ENCODE data around the gene RAB20. TPM values are rescaled to one million over a fixed set of nuclear protein-coding genes. Genes with fewer than 3 reads are reported as not detected.
A peak's percentile ranks its signal among the peaks of the same experiment; 100 is the strongest.

Gene RAB20
- total and polyA plus RNA-seq, 4 donors: 35.8 to 118 (median 45.4) TPM

- no peak for ATAC-seq (ENCODE audit: insufficient read depth, low FRiP score)
- 80 to 81% methylated on average over 15 of the region's 16 CpGs for WGBS, 2 donors
- Histone ChIP-seq H3K27me3 (ENCODE audit: control insufficient read depth in 3 of 3, insufficient read depth in 3 of 3, low read length in 2 of 3) (no peaks in the 10 kb centered on the region), H3K4me1 (ENCODE audit: control insufficient read depth in 5 of 5, insufficient read depth in 5 of 5, low read length in 5 of 5) (peaks cover 0 to 21% (median 10%) of the 10 kb centered on the region in 5 donors), H3K27ac (ENCODE audit: low read depth in 1 of 2, low read length in 1 of 2) (peak overlapping the region in 1 of 2 donors; percentile 79), H3K4me3 (no peak overlapping the region), H3K9ac (ENCODE audit: insufficient read depth in 1 of 2, low read length in 2 of 2) (no peak overlapping the region), H3K36me3 (ENCODE audit: control insufficient read depth in 4 of 4, insufficient read depth in 4 of 4, low read length in 4 of 4) (peaks cover 0 to 8% (median 1%) of the 10 kb centered on the region in 4 donors), H3K9me3 (ENCODE audit: control insufficient read depth in 4 of 4, insufficient read depth in 3 of 4, low read length in 3 of 4) (no peaks in the 10 kb centered on the region)
- no peak for TF ChIP-seq CTCF (IDR thresholded peaks at IDR 0.05; ENCODE audit: control extremely low read depth, extremely low read depth)
- no peak for DNase-seq
Observed at GRCh38 chr13:110554946-110555345, 6.6 kb downstream of the RAB20 start.

DNA sequence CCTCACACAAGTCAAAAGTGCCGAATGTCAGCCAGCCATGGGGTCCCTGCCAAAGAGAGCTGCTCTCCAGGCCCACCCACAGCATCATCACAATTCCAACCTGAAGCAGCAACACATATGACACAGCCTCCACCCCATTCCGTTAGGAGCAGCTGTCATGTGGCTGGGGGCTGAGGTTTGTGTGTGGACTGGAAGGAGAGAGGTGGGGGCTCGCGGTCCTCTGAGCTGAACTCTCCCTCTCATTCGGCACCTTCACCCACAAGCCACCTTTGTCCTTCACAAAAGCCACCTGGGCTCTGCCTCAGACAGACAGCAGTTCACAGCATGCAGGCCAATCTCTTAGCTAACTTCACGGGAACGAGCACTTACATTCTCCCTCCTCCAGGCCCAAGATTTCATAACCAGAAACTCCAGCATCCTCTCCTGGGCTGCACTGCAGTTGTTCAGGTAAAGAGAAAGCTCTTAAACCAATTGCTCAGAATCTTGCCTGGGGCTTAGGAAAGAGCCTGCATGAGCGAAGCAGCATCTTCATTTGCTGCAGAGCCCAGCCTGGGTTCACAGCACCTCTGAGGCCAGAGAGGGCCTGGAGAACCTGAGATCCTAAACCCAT lies 7.2 kb downstream of the RAB20 start:
- Histone ChIP-seq H3K27ac (ENCODE audit: low read depth in 1 of 2, low read length in 1 of 2) (peak overlapping the region in 1 of 2 donors; percentile 57), H3K36me3 (ENCODE audit: control insufficient read depth in 4 of 4, insufficient read depth in 4 of 4, low read length in 4 of 4) (peaks cover 0 to 8% (median 1%) of the 10 kb centered on the region in 4 donors), H3K9ac (ENCODE audit: insufficient read depth in 1 of 2, low read length in 2 of 2) (no peak overlapping the region), H3K4me3 (no peak overlapping the region), H3K4me1 (ENCODE audit: control insufficient read depth in 5 of 5, insufficient read depth in 5 of 5, low read length in 5 of 5) (peaks cover 0 to 21% (median 4%) of the 10 kb centered on the region in 5 donors), H3K9me3 (ENCODE audit: control insufficient read depth in 4 of 4, insufficient read depth in 3 of 4, low read length in 3 of 4) (no peaks in the 10 kb centered on the region), H3K27me3 (ENCODE audit: control insufficient read depth in 3 of 3, insufficient read depth in 3 of 3, low read length in 2 of 3) (no peaks in the 10 kb centered on the region)
- ATAC-seq (ENCODE audit: insufficient read depth, low FRiP score) (no peak), DNase-seq (no peak)
- no peak for TF ChIP-seq CTCF (IDR thresholded peaks at IDR 0.05; ENCODE audit: control extremely low read depth, extremely low read depth)
- 76 to 90% methylated on average over 8 of the region's 8 CpGs for WGBS, 2 donors

DNA sequence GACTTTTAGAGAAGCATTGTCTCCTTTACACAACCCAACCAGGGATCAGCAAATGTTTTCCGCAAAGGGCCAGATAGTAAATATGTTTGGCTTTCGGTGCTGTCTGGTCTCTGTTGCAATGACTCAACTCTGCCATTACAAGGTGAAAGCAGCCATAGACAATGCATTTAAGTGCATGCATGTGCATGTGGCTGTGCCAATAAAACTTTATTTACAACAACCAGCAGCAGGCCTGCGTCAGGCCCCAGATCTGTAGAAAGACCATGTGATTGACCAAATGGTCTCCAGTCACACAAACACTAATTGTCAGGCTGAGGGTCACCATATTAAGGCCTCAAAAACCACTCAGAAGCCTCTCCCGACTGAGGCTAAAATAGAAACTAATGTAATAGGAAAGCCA lies 8.1 kb downstream of the RAB20 start:
- DNase-seq: no peak
- ATAC-seq (ENCODE audit: insufficient read depth, low FRiP score): no peak
- H3K9me3 ChIP-seq (ENCODE audit: control insufficient read depth in 4 of 4, insufficient read depth in 3 of 4, low read length in 3 of 4): no peaks in the 10 kb centered on the region
- H3K9ac ChIP-seq (ENCODE audit: insufficient read depth in 1 of 2, low read length in 2 of 2): no peak overlapping the region
- no peak overlapping the region for H3K27ac ChIP-seq (ENCODE audit: low read depth in 1 of 2, low read length in 1 of 2)
- TF ChIP-seq CTCF (IDR thresholded peaks at IDR 0.05; ENCODE audit: control extremely low read depth, extremely low read depth): no peak
- WGBS, 2 donors: 73% methylated on average over 4 of the region's 4 CpGs
- H3K27me3 ChIP-seq (ENCODE audit: control insufficient read depth in 3 of 3, insufficient read depth in 3 of 3, low read length in 2 of 3): no peaks in the 10 kb centered on the region
- peaks cover 0 to 8% (median 1%) of the 10 kb centered on the region in 4 donors for H3K36me3 ChIP-seq (ENCODE audit: control insufficient read depth in 4 of 4, insufficient read depth in 4 of 4, low read length in 4 of 4)
- peaks cover 0 to 17% (median 0%) of the 10 kb centered on the region in 5 donors for H3K4me1 ChIP-seq (ENCODE audit: control insufficient read depth in 5 of 5, insufficient read depth in 5 of 5, low read length in 5 of 5)
- no peak overlapping the region for H3K4me3 ChIP-seq

DNA sequence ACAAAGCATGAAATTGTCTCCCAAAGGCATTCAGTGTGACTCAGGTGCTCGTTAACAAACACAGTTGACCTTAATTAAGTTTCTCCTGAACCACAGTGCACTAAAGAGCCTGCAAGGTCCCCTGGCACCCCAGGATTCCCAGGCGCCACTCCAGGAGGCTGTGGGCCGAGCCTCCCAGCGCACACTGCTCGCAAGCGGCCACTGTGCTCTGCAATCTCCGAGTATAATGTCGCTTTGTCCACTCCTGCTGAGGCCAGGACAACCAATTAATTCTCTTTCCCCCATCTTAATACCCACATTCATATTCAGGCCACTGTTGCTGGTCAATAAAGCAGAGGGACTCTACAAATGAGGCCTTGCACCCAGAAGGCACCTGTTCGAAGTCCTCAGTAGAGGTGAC lies 8.8 kb downstream of the RAB20 start:
- 96% methylated on average over 9 of the region's 9 CpGs for WGBS, 2 donors
- Histone ChIP-seq H3K36me3 (ENCODE audit: control insufficient read depth in 4 of 4, insufficient read depth in 4 of 4, low read length in 4 of 4) (peaks cover 0 to 8% (median 1%) of the 10 kb centered on the region in 4 donors), H3K9ac (ENCODE audit: insufficient read depth in 1 of 2, low read length in 2 of 2) (no peak overlapping the region), H3K9me3 (ENCODE audit: control insufficient read depth in 4 of 4, insufficient read depth in 3 of 4, low read length in 3 of 4) (no peaks in the 10 kb centered on the region), H3K4me3 (no peak overlapping the region), H3K27ac (ENCODE audit: low read depth in 1 of 2, low read length in 1 of 2) (no peak overlapping the region), H3K27me3 (ENCODE audit: control insufficient read depth in 3 of 3, insufficient read depth in 3 of 3, low read length in 2 of 3) (no peaks in the 10 kb centered on the region), H3K4me1 (ENCODE audit: control insufficient read depth in 5 of 5, insufficient read depth in 5 of 5, low read length in 5 of 5) (peaks cover 0 to 17% (median 0%) of the 10 kb centered on the region in 5 donors)
- ATAC-seq (ENCODE audit: insufficient read depth, low FRiP score) (no peak), DNase-seq (no peak)
- TF ChIP-seq CTCF (IDR thresholded peaks at IDR 0.05; ENCODE audit: control extremely low read depth, extremely low read depth): no peak

All from lung (tissue), 12 donors.